ENCODE measurements around the gene CCDC183.
"Not testable (repeated sequence)": the region's sequence is repeated elsewhere in the genome, so short reads cannot be mapped to it uniquely, and the experiment has no call there.

Gene CCDC183

GRCh38 chr9:136796238-136796774, at the start of gene CCDC183:
TSS of gene CCDC183 (plus strand) at chr9:136796338. CDS start at chr9:136796398, 60 bp downstream.
- Mint-ChIP-seq H3K4me1 (ENCODE audit: low read depth) (peaks cover 16% of the 10 kb centered on the region), H3K4me3 (no peak within 1 kb of the TSS), H3K36me3 (ENCODE audit: low read depth) (peaks cover 7% of the 10 kb centered on the region), H3K27ac (no peak within 1 kb of the TSS), H3K27me3 (ENCODE audit: low read depth) (peaks cover 29% of the 10 kb centered on the region), H3K9me3 (no peaks in the 10 kb centered on the region)

GRCh38 chr9:136746621-136747020, 49.5 kb upstream of the CCDC183 start:
- H3K27ac Mint-ChIP-seq = no peak overlapping the region
- H3K9me3 Mint-ChIP-seq = peaks cover 3% of the 10 kb centered on the region
- peaks cover 4% of the 10 kb centered on the region for H3K27me3 Mint-ChIP-seq (ENCODE audit: low read depth)
- H3K36me3 Mint-ChIP-seq (ENCODE audit: low read depth) = no peaks in the 10 kb centered on the region
- H3K4me1 Mint-ChIP-seq (ENCODE audit: low read depth) = no peaks in the 10 kb centered on the region
- H3K4me3 Mint-ChIP-seq = no peak overlapping the region

GRCh38 chr9:136747161-136748060, 48.7 kb upstream of the CCDC183 start:
- H3K27me3 Mint-ChIP-seq (ENCODE audit: low read depth) = peaks cover 4% of the 10 kb centered on the region
- H3K4me3 Mint-ChIP-seq = no peak overlapping the region
- H3K9me3 Mint-ChIP-seq = peaks cover 11% of the 10 kb centered on the region
- no peaks in the 10 kb centered on the region for H3K4me1 Mint-ChIP-seq (ENCODE audit: low read depth)
- peaks cover under 1% of the 10 kb centered on the region for H3K36me3 Mint-ChIP-seq (ENCODE audit: low read depth)
- no peak overlapping the region for H3K27ac Mint-ChIP-seq

- H3K4me3 Mint-ChIP-seq = no peak within 1 kb of the TSS
- H3K4me1 Mint-ChIP-seq (ENCODE audit: low read depth) = no peaks in the 10 kb centered on the region
- no peak within 1 kb of the TSS for H3K27ac Mint-ChIP-seq
- H3K27me3 Mint-ChIP-seq (ENCODE audit: low read depth) = peaks cover 4% of the 10 kb centered on the region
- H3K9me3 Mint-ChIP-seq = peaks cover 17% of the 10 kb centered on the region
- peaks cover 3% of the 10 kb centered on the region for H3K36me3 Mint-ChIP-seq (ENCODE audit: low read depth)
Observed at GRCh38 chr9:136748201-136748600, 47.9 kb upstream of the CCDC183 start, which contains the start of gene LCN6. TSS of gene LCN6 (minus strand) at chr9:136748525. CDS start at chr9:136748483, 42 bp downstream.

GRCh38 chr9:136748666-136749611, 47.2 kb upstream of the CCDC183 start:
- H3K4me3 Mint-ChIP-seq = no peak overlapping the region
- H3K9me3 Mint-ChIP-seq = peaks cover 17% of the 10 kb centered on the region
- no peaks in the 10 kb centered on the region for H3K4me1 Mint-ChIP-seq (ENCODE audit: low read depth)
- no peak overlapping the region for H3K27ac Mint-ChIP-seq
- H3K36me3 Mint-ChIP-seq (ENCODE audit: low read depth) = peaks cover 3% of the 10 kb centered on the region
- no peaks in the 10 kb centered on the region for H3K27me3 Mint-ChIP-seq (ENCODE audit: low read depth)

- H3K4me1 Mint-ChIP-seq (ENCODE audit: low read depth) = no peaks in the 10 kb centered on the region
- H3K36me3 Mint-ChIP-seq (ENCODE audit: low read depth) = peaks cover 3% of the 10 kb centered on the region
- H3K9me3 Mint-ChIP-seq = peaks cover 20% of the 10 kb centered on the region
- H3K4me3 Mint-ChIP-seq = no peak overlapping the region
- no peak overlapping the region for H3K27ac Mint-ChIP-seq
- no peaks in the 10 kb centered on the region for H3K27me3 Mint-ChIP-seq (ENCODE audit: low read depth)
Observed at GRCh38 chr9:136750526-136750925, 45.6 kb upstream of the CCDC183 start.

GRCh38 chr9:136751244-136751643, 44.9 kb upstream of the CCDC183 start:
- Mint-ChIP-seq H3K36me3 (ENCODE audit: low read depth) (peaks cover 6% of the 10 kb centered on the region), H3K27ac (no peak overlapping the region), H3K9me3 (peaks cover 27% of the 10 kb centered on the region), H3K4me1 (ENCODE audit: low read depth) (no peaks in the 10 kb centered on the region), H3K4me3 (no peak overlapping the region), H3K27me3 (ENCODE audit: low read depth) (no peaks in the 10 kb centered on the region)

- Mint-ChIP-seq H3K4me3 (no peak overlapping the region), H3K36me3 (ENCODE audit: low read depth) (peaks cover 6% of the 10 kb centered on the region), H3K27me3 (ENCODE audit: low read depth) (no peaks in the 10 kb centered on the region), H3K27ac (no peak overlapping the region), H3K9me3 (peaks cover 31% of the 10 kb centered on the region), H3K4me1 (ENCODE audit: low read depth) (no peaks in the 10 kb centered on the region)
Observed at GRCh38 chr9:136751814-136752213, 44.3 kb upstream of the CCDC183 start.

GRCh38 chr9:136753371-136754058, 42.6 kb upstream of the CCDC183 start:
- Mint-ChIP-seq H3K9me3 (peaks cover 31% of the 10 kb centered on the region), H3K27me3 (ENCODE audit: low read depth) (no peaks in the 10 kb centered on the region), H3K4me1 (ENCODE audit: low read depth) (no peaks in the 10 kb centered on the region), H3K4me3 (no peak overlapping the region), H3K36me3 (ENCODE audit: low read depth) (peaks cover 6% of the 10 kb centered on the region), H3K27ac (no peak overlapping the region)

- Mint-ChIP-seq H3K4me1 (ENCODE audit: low read depth) (no peaks in the 10 kb centered on the region), H3K27me3 (ENCODE audit: low read depth) (no peaks in the 10 kb centered on the region), H3K4me3 (no peak overlapping the region), H3K36me3 (ENCODE audit: low read depth) (peaks cover 6% of the 10 kb centered on the region), H3K9me3 (peaks cover 31% of the 10 kb centered on the region), H3K27ac (no peak overlapping the region)
Observed at GRCh38 chr9:136754059-136754572, 42.0 kb upstream of the CCDC183 start.

GRCh38 chr9:136754626-136755301, 41.4 kb upstream of the CCDC183 start:
- no peak overlapping the region for H3K4me3 Mint-ChIP-seq
- H3K9me3 Mint-ChIP-seq = peaks cover 31% of the 10 kb centered on the region
- peaks cover 6% of the 10 kb centered on the region for H3K36me3 Mint-ChIP-seq (ENCODE audit: low read depth)
- no peaks in the 10 kb centered on the region for H3K27me3 Mint-ChIP-seq (ENCODE audit: low read depth)
- no peaks in the 10 kb centered on the region for H3K4me1 Mint-ChIP-seq (ENCODE audit: low read depth)
- H3K27ac Mint-ChIP-seq = no peak overlapping the region

- H3K9me3 Mint-ChIP-seq = peaks cover 31% of the 10 kb centered on the region
- not testable (repeated sequence) for H3K27ac Mint-ChIP-seq; H3K27me3 Mint-ChIP-seq (ENCODE audit: low read depth); H3K4me1 Mint-ChIP-seq (ENCODE audit: low read depth); H3K4me3 Mint-ChIP-seq; H3K36me3 Mint-ChIP-seq (ENCODE audit: low read depth)
Observed at GRCh38 chr9:136755302-136756133, 40.6 kb upstream of the CCDC183 start.

GRCh38 chr9:136756134-136756438, 40.1 kb upstream of the CCDC183 start:
- Mint-ChIP-seq H3K36me3 (ENCODE audit: low read depth) (peaks cover 6% of the 10 kb centered on the region), H3K4me1 (ENCODE audit: low read depth) (no peaks in the 10 kb centered on the region), H3K27ac (no peak overlapping the region), H3K27me3 (ENCODE audit: low read depth) (no peaks in the 10 kb centered on the region), H3K9me3 (peaks cover 31% of the 10 kb centered on the region), H3K4me3 (no peak overlapping the region)

All from T-helper 1 cell treated with Interleukin-12 subunit alpha and Interleukin-12 subunit beta and Interleukin-4 antibody, amounts not matched to agents 30 μg/mL and 1 μg/mL, for 36 hours (primary cell).